Left lobe of liver (tissue), 2 donors: Measurements from ENCODE around the gene ARL8A. TPM values are rescaled to one million over a fixed set of nuclear protein-coding genes. Genes with fewer than 3 reads are reported as not detected.
"Not testable (repeated sequence)": the region's sequence is repeated elsewhere in the genome, so short reads cannot be mapped to it uniquely, and the experiment has no call there.

Experiments used
- ATAC-seq: fragments of 200-7000 bp; cut with Tn5 transposase; one replicate; pipeline ENCODE4 v1.9.1; 2020; ENCODE audit warnings: mild to moderate bottlenecking, moderate library complexity
- DNase-seq: peaks from one replicate; pipeline ENCODE4 v3.0.0-alpha.2; 2020; ENCODE audit warnings: low spot score
- total RNA-seq: library from RNA; stranded (reverse); gene quantifications from one replicate; pipeline ENCODE4 v1.2.1, GENCODE V29; 2021
- donor health status: DM: no; HTN: no; CAD: no; lungs with moderate emphysema.
- donor health status: DM: no; HTN: yes; CAD: no.

ARL8A gene
- total RNA-seq, 1 donor from 2014 or later, result 34.6 TPM

GRCh38 chr1:202143011-202143767 lies 1.3 kb downstream of the ARL8A start:
- peak; percentile 79 for ATAC-seq
- DNase-seq, result peak; percentile 92

DNA sequence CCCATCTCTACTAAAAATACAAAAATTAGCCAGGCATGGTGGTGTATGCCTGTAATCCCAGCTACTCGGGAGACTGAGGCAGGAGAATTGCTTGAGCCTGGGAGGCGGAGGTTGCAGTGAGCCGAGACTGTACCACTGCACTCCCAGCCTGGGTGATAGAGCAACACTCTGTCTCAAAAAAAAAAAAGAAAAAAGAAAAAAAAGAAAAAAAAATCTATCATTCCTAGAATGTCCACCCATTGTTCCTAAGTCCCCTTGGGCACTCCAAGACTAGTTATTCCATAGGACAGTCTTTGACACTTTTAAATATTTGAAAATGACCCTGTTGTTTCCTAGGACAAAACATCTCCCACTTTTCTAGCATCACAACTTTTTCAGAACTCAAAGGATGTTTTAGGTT lies 3.1 kb downstream of the ARL8A start:
- ATAC-seq, DNase-seq: not testable (repeated sequence)

GRCh38 chr1:202140833-202141232 lies 3.7 kb downstream of the ARL8A start:
- no peak for DNase-seq

DNA sequence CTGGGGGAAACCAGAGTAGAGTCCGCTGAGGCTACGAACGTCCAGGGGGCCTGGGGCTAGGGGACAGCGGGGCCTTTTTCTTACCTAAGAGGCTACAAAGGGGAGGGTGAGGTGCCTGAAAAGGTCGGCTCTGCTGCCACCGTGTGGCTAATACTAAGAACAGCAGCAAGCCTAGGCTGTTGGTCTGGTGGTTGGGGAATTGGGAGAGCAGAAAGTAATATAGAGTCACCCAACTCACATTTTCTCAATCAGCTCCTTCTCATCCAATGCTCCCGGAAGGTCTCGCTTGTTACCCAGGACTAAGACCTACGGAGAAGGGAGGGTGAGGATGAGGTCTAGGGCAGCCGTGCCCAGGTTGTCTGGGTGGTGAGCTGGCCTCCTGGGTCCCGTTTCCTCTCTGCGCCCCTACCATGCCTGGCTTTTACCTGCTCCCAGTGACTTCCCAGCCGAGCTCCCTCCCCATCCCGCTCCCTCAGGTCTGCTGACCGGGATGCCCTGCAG lies 9.3 kb downstream of the ARL8A start:
- peak; percentile 81 for ATAC-seq
- no peak for DNase-seq

More at GRCh38 chr1:202140833-202141232, 3.7 kb downstream of the ARL8A start:
- no peak for ATAC-seq

DNA sequence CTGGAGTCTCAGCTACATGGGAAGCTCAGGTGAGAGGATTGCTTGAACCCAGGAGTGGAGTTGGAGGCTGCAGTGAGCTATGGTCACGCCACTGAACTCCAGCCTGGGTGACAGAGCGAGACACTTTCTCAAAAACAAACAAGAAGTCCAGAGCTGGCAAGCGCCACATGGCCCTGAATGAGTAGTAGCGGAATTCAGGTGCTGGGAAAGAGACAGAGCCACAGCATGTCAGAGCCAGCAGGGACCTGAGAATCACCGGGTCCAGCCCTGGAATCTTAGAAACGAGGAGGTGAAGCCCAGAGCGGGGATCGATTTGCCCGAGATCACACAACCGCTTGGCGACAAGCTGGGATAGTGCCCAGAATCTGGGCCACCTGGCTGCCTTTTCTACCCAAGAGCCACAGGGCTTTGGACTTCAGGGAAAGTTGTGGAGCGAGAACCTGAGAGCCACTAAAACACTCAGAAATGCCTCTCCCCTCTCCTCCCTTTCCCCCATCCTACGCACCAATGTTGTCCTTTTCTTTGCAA lies 9.8 kb downstream of the ARL8A start:
- ATAC-seq, result peak; percentile 82
- peak; percentile 80 for DNase-seq

GRCh38 chr1:202133989-202134388 lies 10.5 kb downstream of the ARL8A start:
- ATAC-seq, result no peak
- no peak for DNase-seq

DNA sequence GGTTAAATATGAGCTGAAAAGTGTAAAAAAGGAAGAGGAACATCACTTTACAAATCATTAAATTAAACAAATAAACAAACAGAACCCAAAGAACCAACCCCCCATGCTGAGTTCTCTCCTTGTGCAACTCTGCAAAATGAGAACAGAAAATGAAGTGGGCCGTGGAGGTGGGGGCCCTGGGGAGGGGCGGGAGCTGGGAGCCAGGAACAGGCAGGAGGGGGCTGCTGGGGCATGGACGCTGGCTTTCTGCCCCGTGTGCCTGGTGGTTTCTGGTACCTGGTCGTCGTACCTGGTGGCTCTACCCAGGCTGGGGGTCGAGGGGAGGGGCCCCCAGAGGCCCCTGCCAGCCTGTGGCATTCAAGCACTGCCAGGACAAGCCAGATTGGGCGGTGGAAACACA lies 11.0 kb downstream of the ARL8A start:
- ATAC-seq (no peak), DNase-seq (no peak)

DNA sequence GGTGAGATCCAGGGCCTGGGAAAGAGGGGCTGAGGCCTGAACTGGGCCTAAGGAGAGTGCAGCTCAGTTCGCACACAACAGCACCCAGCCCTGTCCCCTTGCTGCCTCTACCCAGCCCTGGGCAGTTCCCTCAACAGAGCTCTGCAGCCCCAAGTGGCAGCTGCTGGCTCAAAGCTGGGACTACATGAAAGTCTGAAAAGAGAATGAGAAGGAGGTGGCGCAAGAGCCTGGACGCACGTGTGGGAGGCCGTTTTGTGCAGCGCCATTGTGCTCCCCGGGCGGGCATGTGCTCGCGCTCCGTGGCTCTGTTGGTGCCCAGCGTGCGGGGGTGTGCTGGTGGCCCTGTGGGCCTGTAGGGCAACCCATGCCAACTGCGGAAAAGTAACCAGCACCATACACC lies 11.5 kb downstream of the ARL8A start:
- DNase-seq, result no peak
- ATAC-seq, result no peak

GRCh38 chr1:202131956-202132821 lies 12.3 kb downstream of the ARL8A start:
- peak; percentile 2 for ATAC-seq
- no peak for DNase-seq

DNA sequence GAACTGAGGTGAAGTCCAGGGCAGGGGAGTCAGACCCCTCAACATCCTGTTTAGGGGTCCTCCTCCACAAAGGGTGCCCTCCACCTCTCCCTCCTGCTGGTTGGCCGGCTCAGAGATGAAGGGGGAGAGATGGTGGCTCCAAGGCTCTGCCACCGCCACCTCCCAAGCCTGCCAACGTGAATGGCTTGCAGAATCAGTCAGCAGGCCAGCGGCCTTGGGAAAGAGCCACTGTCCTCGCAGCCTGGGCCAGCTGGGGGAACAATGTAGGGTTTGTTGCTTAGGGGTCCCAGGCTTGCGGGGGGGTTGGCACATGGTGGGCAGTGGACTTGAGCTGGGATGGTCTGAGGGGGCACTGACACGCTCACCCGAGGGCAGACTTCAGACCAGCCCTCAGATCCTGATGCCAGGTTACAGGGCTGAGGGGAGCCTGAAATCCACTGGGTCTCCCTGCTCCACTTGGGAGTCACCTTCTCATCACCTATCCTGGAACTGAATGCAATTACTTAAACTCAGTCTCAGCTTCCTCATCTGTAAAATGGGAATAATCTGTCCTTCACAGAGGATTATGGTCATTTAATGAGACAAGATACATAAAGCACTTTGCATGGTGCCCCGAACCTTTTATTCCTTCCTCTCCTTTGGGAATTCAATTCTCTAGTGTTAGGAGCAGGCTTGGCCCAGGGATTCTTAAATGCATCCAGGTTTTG lies 13.6 kb downstream of the ARL8A start:
- ATAC-seq (no peak), DNase-seq (no peak)

GRCh38 chr1:202130297-202130721 lies 14.2 kb downstream of the ARL8A start:
- ATAC-seq, result no peak
- DNase-seq, result no peak

DNA sequence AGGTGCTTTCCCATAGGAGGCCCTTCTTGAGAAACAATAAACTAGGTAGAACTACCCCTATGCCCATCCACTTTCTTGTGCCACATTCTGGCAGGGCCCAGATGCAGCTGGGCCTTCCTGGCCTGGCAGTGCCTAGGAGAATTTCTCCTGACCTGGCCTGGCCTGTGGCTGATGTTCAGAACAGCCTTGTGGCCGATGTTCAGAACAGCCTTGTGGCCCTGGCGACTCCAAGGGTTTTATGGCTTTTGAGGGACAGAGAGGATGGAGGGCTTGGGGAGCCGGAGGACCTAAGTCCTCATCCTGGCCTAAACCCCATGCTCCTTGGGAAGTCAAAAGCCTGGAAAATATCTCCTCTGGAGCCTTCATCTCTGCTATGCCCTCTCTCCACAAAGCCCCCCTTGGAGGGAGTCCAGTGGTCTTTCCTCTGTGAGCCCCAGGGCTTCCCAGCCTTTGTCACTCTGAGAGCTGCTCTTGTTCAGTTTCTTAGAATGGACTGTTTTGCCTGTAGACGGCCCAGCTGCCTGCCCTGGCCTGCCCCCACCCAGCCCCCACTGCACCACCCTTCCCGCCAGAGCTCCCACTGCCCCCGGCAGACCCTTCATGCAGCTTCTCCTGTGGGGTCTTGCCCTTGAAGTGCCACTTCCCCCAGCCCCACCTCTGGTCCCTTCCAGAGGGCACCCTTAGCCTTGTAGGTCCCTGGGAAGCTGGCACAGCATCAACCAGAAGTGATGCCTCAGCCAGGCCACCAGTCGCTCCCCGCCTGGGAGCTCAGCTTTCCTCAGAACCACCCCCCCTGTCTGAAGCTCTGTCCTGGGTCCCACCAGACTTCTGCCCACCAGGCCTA lies 14.9 kb downstream of the ARL8A start:
- no peak for DNase-seq

GRCh38 chr1:202127836-202128622 lies 16.5 kb downstream of the ARL8A start:
- no peak for ATAC-seq

More for the DNA sequence above, 14.9 kb downstream of the ARL8A start:
- ATAC-seq, result no peak

DNA sequence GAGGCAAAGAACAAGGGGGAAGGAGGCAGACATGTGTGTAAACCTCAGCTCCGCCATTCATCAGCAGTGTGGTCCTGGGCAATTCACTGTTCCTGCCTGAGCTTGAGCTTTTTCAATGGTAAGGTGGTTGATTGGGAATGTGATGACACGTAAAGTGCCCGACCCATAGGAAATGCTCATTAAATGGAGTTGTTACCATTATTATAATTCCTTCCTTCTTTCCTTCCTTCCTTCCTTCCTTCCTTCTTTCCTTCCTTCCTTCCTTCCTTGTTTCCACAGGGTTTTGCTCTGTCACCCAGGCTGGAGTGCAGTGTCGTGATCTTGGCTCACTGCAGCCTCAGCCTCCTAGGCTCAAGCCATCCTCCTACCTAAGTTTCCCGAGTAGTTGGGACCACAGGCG lies 17.5 kb downstream of the ARL8A start:
- ATAC-seq (no peak), DNase-seq (no peak)

More at GRCh38 chr1:202127836-202128622, 16.5 kb downstream of the ARL8A start:
- DNase-seq, result no peak

- ATAC-seq (no peak), DNase-seq (no peak)
These were observed 18.1 kb downstream of the ARL8A start for GRCh38 chr1:202126426-202126825.

DNA sequence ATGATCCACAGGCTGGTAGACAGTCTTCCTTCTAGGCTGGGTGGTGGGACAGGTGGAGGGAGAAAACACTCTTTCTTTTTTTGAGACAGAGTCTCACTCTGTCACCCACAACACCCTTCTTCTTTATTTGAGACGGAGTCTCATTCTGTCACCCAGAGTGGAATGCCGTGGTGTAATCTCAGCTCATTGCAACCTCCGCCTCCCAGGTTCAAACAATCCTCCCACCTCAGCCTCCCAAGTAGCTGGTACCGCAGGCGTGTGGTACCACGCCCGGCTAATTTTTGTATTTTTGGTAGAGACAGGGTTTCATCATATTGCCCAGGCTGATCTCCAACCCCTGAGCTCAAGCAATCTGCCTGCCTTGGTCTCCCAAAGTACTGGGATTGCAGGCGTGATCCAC lies 18.9 kb downstream of the ARL8A start:
- DNase-seq (no peak), ATAC-seq (no peak)

DNA sequence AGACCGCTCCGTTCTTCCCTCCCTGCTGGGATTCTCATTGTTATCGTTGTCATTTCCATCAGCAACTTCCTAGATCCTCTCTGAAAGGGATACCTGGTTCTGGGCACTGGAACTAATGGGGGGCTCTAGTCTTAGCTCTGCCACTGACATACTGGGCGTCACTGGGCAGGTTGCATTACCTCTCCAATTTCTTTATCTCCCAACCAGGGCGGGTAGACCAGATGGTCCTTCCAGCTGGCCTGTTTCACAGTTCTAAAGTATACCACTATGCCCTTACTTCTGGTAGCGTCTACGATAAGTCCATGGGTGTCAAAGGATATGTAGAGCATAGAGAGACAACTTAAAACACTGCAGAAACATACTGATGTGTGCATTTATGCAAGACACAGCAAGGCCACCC lies 20.4 kb downstream of the ARL8A start:
- ATAC-seq, result no peak
- no peak for DNase-seq

GRCh38 chr1:202123336-202123813 lies 21.2 kb downstream of the ARL8A start:
- DNase-seq (no peak), ATAC-seq (no peak)
